ENCODE results near the gene ABR. TPM values are rescaled to one million over a fixed set of nuclear protein-coding genes. Genes with fewer than 3 reads are reported as not detected.

ABR gene
- total and polyA plus RNA-seq, 2 of the 13 experiments (the other 11 are each of a cell fraction or from before 2014, with no cell fraction given) = 12.4 to 40.4 TPM

DNA sequence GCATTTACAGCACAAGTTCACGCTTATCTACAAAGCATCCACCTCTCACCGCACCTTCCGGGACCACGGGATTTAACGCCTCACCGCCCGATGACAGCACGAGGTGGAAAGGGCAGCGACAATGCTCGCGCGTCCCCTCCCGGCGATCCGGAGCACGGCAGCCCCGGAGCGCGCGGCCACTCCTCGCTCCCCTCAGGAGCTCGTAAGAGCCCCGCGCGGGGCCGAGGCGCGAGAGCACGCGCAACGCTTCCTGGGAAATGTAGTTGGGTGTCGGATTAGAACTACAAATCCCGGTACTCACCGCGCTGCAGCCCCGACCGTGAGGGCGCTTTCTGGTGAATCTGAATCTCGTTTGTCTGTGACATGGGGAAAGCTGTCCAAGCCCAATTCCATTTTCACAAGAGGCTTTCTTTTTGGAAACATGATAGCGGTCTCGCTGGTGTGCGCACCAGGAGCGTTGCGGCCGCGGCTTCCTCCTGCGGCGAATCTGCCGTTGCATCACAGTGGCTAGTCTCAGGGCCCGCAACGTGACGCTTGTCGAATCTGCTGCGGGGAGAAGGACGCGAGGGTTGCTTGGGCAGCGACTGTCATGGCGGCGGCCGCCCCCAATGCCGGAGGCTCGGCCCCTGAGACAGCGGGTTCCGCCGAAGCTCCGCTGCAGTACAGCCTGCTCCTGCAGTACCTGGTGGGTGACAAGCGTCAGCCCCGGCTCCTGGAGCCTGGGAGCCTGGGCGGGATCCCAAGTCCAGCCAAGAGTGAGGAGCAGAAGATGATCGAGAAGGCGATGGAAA lies 183.0 kb downstream of the ABR start, which contains the start of gene TIMM22 (continued):
- TF ChIP-seq ZNF691 (CRISPR knock-in tag; IDR thresholded peaks at IDR 0.05; ENCODE audit: borderline replicate concordance, low read depth) (peak; percentile 62), CBX1 (IDR thresholded peaks at IDR 0.05; ENCODE audit: low read depth) (peak; percentile 34), SIN3A (IDR thresholded peaks at IDR 0.05; ENCODE audit: borderline replicate concordance, low read depth, low read length) (peak; percentile 68; the same call in 1 of the 2 replicates), FIP1L1 (IDR thresholded peaks at IDR 0.05; ENCODE audit: borderline replicate concordance, insufficient read depth, low read depth, low read length) (no peak), HOXA3 (CRISPR knock-in tag; IDR thresholded peaks at IDR 0.05) (peak; percentile 94), BRF2 (CRISPR knock-in tag; IDR thresholded peaks at IDR 0.05) (peak; percentile 15; the same call in 1 of the 2 replicates), NFYB (CRISPR knock-in tag; IDR thresholded peaks at IDR 0.05) (no peak), MAZ (IDR thresholded peaks at IDR 0.05; ENCODE audit: borderline replicate concordance, low read depth, low read length) (no peak; the same call in 1 of the 2 replicates), MAZ (CRISPR knock-in tag; IDR thresholded peaks at IDR 0.05; ENCODE audit: low read depth) (peak; percentile 86; the same call in 1 of the 2 replicates), RFXAP (CRISPR knock-in tag; IDR thresholded peaks at IDR 0.05; ENCODE audit: borderline replicate concordance) (0 out of 2 replicates have a peak, but pooled peaks have one; percentile 69), PTBP1 (IDR thresholded peaks at IDR 0.05; ENCODE audit: low read depth, low read length, poor library complexity, severe bottlenecking) (no peak), ZNF260 (CRISPR knock-in tag; IDR thresholded peaks at IDR 0.05; ENCODE audit: borderline replicate concordance, low read depth) (no peak), FLYWCH1 (CRISPR knock-in tag; IDR thresholded peaks at IDR 0.05) (no peak), TAF1 (CRISPR knock-in tag; IDR thresholded peaks at IDR 0.05) (peak; percentile 98), ZNF34 (CRISPR knock-in tag; IDR thresholded peaks at IDR 0.05; ENCODE audit: borderline replicate concordance) (peak; percentile 89; the same call in 1 of the 2 replicates), ZNF598 (CRISPR knock-in tag; IDR thresholded peaks at IDR 0.05; ENCODE audit: borderline replicate concordance) (peak; percentile 73; the same call in 1 of the 2 replicates), ZNF460 (CRISPR knock-in tag; IDR thresholded peaks at IDR 0.05; ENCODE audit: borderline replicate concordance) (no peak)
- TF ChIP-seq, protein P1, sequence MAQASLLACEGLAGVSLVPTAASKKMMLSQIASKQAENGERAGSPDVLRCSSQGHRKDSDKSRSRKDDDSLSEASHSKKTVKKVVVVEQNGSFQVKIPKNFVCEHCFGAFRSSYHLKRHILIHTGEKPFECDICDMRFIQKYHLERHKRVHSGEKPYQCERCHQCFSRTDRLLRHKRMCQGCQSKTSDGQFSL (CRISPR knock-in tag; IDR thresholded peaks at IDR 0.05) = no peak
- TF ChIP-seq, protein P2, sequence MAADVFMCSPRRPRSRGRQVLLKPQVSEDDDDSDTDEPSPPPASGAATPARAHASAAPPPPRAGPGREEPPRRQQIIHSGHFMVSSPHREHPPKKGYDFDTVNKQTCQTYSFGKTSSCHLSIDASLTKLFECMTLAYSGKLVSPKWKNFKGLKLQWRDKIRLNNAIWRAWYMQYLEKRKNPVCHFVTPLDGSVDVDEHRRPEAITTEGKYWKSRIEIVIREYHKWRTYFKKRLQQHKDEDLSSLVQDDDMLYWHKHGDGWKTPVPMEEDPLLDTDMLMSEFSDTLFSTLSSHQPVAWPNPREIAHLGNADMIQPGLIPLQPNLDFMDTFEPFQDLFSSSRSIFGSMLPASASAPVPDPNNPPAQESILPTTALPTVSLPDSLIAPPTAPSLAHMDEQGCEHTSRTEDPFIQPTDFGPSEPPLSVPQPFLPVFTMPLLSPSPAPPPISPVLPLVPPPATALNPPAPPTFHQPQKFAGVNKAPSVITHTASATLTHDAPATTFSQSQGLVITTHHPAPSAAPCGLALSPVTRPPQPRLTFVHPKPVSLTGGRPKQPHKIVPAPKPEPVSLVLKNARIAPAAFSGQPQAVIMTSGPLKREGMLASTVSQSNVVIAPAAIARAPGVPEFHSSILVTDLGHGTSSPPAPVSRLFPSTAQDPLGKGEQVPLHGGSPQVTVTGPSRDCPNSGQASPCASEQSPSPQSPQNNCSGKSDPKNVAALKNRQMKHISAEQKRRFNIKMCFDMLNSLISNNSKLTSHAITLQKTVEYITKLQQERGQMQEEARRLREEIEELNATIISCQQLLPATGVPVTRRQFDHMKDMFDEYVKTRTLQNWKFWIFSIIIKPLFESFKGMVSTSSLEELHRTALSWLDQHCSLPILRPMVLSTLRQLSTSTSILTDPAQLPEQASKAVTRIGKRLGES (CRISPR knock-in tag; IDR thresholded peaks at IDR 0.05; ENCODE audit: borderline replicate concordance) = 0 out of 2 replicates have a peak, but pooled peaks have one; percentile 34
- TF ChIP-seq, protein P3, sequence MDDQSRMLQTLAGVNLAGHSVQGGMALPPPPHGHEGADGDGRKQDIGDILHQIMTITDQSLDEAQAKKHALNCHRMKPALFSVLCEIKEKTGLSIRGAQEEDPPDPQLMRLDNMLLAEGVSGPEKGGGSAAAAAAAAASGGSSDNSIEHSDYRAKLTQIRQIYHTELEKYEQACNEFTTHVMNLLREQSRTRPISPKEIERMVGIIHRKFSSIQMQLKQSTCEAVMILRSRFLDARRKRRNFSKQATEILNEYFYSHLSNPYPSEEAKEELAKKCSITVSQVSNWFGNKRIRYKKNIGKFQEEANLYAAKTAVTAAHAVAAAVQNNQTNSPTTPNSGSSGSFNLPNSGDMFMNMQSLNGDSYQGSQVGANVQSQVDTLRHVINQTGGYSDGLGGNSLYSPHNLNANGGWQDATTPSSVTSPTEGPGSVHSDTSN (CRISPR knock-in tag; IDR thresholded peaks at IDR 0.05; ENCODE audit: borderline replicate concordance) = no peak; the same call in 1 of the 2 replicates
